ENCODE data around the gene KIZ. TPM values are rescaled to one million over a fixed set of nuclear protein-coding genes. Genes with fewer than 3 reads are reported as not detected.
A peak's percentile ranks its signal among the peaks of the same experiment; 100 is the strongest.

KIZ gene
- total and polyA plus RNA-seq, 7 donors = 4.6 to 26.2 (median 18.6) TPM

- H3K4me1 ChIP-seq = peaks cover 39% of the 10 kb centered on the region
These were observed 21.5 kb upstream of the KIZ start for GRCh38 chr20:21104466-21104761.

DNA sequence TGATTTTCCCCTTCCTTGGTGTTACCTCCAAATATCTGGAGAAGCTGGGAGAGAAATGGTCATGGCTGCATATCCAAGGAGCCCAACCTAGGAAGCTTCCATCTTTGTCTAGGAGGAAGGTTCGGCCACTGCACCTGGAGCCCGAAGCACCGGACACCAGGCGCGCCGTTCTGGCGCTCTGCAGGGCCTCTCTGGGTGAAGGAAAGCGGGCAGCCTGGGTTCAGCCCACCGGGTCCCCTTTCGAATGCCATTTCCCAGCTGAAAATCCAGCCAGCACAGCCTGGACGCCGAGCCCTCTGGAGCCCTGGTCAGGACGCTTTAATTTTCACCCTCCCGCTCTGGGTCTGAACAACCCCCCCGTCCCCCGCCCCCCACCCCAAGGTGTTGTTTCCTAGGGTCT, 21.0 kb upstream of the KIZ start:
- DNase-seq (no peak), ATAC-seq (no peak)
- no peak for TF ChIP-seq CTCF (IDR thresholded peaks at IDR 0.05)
- WGBS, 3 donors = 4 to 6% (median 6%) methylated on average over 16 of the region's 16 CpGs
- H3K27me3 ChIP-seq (ENCODE audit: insufficient read depth in 3 of 3, low read length in 2 of 3) = peaks cover 5 to 89% (median 52%) of the 10 kb centered on the region in 3 donors
- H3K27ac ChIP-seq = no peak overlapping the region
- no peaks in the 10 kb centered on the region for H3K9me3 ChIP-seq
- H3K36me3 ChIP-seq (ENCODE audit: insufficient read depth in 1 of 2, low read depth in 1 of 2) = no peaks in the 10 kb centered on the region
- H3K4me1 ChIP-seq = peaks cover 39% of the 10 kb centered on the region
- intact Hi-C loops (cut with DNase I) = no loop called here
- H3K4me3 ChIP-seq = no peak overlapping the region

More at GRCh38 chr20:21104466-21104761, 21.5 kb upstream of the KIZ start:
- DNase-seq = no peak
- Histone ChIP-seq H3K27ac (no peak overlapping the region), H3K27me3 (ENCODE audit: insufficient read depth in 3 of 3, low read length in 2 of 3) (peaks cover 5 to 95% (median 52%) of the 10 kb centered on the region in 3 donors), H3K9me3 (no peaks in the 10 kb centered on the region), H3K36me3 (ENCODE audit: insufficient read depth in 1 of 2, low read depth in 1 of 2) (no peaks in the 10 kb centered on the region), H3K4me3 (no peak overlapping the region)
- ATAC-seq = no peak
- WGBS, 3 donors = 21 to 30% (median 23%) methylated on average over 5 of the region's 5 CpGs
- no peak for TF ChIP-seq CTCF (IDR thresholded peaks at IDR 0.05)
- intact Hi-C loops (cut with DNase I) = no loop called here

DNA sequence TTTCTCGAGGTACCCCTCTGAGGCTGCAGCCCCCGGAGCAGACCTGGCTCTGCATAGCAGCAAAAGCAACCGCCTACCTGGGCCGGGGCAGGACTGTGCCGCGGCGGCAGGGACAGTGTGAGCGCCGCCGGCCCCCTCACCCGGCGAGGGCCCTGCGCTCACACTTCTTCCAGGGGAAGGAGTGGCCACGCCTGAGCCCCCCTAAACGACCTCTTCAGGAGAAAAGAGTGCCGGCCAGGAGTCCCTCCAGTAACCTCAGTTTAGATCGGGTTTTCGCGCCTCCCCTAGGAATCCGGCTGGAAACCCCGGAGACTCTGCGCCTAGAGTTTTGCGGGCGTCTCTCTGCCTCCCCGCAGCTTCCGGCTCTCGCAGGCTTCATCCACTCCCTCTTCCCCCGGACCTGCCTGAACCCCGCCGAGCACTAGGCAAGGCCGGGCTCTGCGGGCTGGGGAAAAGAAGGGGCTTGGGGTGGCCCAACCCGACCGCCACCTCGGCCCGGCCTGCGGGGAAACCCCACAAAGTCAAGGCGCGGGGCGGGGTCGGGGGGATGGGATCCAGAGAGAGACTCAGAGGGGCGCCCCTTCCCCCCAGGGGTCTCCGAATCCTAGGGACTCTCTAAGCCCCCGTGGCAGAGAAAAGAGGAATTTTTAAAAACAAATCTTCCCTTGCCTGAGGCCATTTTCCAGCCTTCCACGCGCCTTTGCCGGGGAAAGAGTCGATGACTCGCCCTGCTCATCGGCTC, 20.3 kb upstream of the KIZ start:
- DNase-seq (peak in 1 of 2 donors; percentile 14), ATAC-seq (no peak)
- 1 to 2% (median 2%) methylated on average over 46 to 50 of the region's 50 CpGs for WGBS, 3 donors
- intact Hi-C loops (cut with DNase I) = no loop called here
- Histone ChIP-seq H3K4me3 (peak overlapping the region; percentile 47), H3K4me1 (peaks cover 33% of the 10 kb centered on the region), H3K36me3 (ENCODE audit: insufficient read depth in 1 of 2, low read depth in 1 of 2) (no peaks in the 10 kb centered on the region), H3K27me3 (ENCODE audit: insufficient read depth in 3 of 3, low read length in 2 of 3) (peaks cover 6 to 83% (median 46%) of the 10 kb centered on the region in 3 donors), H3K9me3 (no peaks in the 10 kb centered on the region), H3K27ac (no peak overlapping the region)
- no peak for TF ChIP-seq CTCF (IDR thresholded peaks at IDR 0.05)

DNA sequence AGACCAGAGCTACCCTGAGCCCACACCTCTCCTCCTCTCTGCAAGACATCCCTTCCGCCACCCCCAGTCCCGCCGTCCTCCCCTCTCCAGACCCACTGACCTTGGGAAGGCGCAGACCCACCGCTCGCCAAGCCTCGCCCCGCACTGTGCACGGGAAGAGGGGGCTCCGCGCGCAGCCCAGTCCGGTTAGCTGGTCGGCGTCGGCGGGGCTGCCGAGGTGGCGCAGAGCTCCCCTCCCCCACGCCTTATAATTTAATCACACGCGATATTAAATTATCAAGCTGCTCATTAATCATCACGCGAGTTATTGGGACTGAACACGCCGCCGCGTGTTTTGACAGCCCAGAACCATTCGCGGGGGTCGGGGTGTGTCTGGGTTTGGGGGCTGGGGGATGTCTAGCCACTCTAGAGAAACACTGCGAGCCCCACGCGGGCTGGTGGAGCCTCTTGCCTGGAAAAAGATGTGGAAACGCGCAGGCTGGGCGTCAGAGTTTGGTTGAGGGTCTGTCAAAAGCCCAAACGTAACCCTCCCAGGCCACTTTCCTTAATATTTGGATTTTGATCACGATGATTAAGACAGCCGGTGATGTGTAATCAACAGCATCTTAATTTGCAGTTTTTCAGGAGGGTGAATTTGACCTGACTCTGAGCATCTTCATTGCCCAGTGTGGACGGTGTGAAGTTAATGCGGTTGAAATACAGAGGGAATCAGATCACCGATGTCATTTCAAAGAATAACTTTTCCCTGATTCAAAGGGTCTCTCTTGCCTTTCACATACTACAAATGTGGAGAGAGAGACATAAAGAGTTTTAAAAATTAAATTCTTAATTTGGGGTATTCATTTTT, 19.5 kb upstream of the KIZ start, which contains the start of gene LINC00237:
TSS of gene LINC00237 (minus strand) at position 188 of the 847 bp plus-strand sequence.
- Histone ChIP-seq H3K27ac (no peak within 1 kb of the TSS), H3K4me1 (peaks cover 25% of the 10 kb centered on the region), H3K4me3 (peak within 1 kb of the TSS; percentile 47), H3K36me3 (ENCODE audit: insufficient read depth in 1 of 2, low read depth in 1 of 2) (no peaks in the 10 kb centered on the region), H3K9me3 (no peaks in the 10 kb centered on the region), H3K27me3 (ENCODE audit: insufficient read depth in 3 of 3, low read length in 2 of 3) (peaks cover 11 to 75% (median 38%) of the 10 kb centered on the region in 3 donors)
- DNase-seq (no peak), ATAC-seq (no peak)
- intact Hi-C loops (cut with DNase I) = no loop called here
- no peak for TF ChIP-seq CTCF (IDR thresholded peaks at IDR 0.05)
- 6 to 9% (median 7%) methylated on average over 43 of the region's 43 CpGs for WGBS, 3 donors
